ENCODE data around the gene ARSB.

The ARSB gene

DNA sequence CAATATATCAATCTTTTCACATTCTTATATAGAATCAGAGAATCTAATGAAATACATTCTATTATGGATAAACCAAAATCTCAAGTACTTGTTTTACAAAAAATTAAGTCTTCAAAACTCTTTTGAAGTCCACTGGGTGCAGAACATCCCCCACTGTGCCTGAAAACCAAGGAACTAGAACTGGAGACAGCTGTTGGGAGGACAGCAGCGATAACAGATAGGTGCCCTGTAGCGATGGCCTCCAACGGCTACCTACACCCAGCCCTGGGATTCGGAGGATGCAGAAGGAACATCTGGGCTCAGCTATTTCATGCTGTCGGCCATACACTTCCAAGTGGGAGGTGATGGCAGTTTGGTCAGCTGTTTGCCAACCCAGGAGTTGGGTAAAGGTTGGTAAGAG lies 207.2 kb downstream of the ARSB start:
- TF ChIP-seq, protein P1, sequence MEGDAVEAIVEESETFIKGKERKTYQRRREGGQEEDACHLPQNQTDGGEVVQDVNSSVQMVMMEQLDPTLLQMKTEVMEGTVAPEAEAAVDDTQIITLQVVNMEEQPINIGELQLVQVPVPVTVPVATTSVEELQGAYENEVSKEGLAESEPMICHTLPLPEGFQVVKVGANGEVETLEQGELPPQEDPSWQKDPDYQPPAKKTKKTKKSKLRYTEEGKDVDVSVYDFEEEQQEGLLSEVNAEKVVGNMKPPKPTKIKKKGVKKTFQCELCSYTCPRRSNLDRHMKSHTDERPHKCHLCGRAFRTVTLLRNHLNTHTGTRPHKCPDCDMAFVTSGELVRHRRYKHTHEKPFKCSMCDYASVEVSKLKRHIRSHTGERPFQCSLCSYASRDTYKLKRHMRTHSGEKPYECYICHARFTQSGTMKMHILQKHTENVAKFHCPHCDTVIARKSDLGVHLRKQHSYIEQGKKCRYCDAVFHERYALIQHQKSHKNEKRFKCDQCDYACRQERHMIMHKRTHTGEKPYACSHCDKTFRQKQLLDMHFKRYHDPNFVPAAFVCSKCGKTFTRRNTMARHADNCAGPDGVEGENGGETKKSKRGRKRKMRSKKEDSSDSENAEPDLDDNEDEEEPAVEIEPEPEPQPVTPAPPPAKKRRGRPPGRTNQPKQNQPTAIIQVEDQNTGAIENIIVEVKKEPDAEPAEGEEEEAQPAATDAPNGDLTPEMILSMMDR (IDR thresholded peaks at IDR 0.05): no peak
- Histone ChIP-seq H3K4me3 (no peak overlapping the region), H3K27ac (no peak overlapping the region)
- DNase-seq (ENCODE audit: low spot score): no peak

DNA sequence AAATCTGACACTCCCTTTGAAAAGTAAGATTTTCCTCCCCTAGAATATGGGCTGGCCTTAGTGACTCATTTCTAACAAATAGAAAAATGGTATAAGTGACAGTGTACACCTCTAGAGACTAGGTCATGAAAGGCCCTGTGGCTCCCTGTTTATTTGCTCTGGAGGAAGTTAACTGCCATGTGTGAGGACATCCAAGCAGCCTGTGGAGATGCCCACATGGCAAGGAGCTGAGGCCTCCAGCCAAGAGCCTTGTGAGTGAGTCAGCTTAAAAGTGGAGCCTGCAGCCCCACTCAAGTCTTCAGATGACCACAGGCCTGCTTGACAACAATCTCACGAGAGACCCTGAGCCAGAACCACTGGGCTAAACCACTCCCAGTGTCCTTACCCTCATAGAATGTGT lies 208.5 kb downstream of the ARSB start:
- TF ChIP-seq, protein P1 (IDR thresholded peaks at IDR 0.05): no peak
- Histone ChIP-seq H3K4me3 (no peak overlapping the region), H3K27ac (no peak overlapping the region)
- DNase-seq (ENCODE audit: low spot score): no peak

DNA sequence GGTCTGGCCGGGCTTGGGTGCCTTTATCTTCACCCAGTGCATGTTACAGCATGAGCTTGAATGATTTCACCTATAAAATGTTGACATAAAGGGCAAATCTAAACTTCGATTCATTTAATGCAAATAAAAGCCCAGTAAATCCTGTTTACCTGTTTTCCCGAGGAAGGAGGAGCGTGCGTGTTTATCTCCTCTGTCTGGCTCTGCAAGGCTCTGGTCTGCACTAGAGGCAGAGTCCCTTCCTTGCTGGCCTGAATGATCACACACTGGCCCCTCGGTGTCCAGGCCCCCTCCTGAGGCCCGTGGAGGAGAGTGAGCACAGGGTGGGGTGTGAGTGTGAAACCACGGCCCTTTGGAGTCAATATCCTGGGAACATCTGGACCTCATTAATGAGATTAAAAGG lies 211.5 kb downstream of the ARSB start:
- TF ChIP-seq, protein P1 (IDR thresholded peaks at IDR 0.05): no peak
- DNase-seq (ENCODE audit: low spot score): no peak
- Histone ChIP-seq H3K27ac (no peak overlapping the region), H3K4me3 (no peak overlapping the region)

DNA sequence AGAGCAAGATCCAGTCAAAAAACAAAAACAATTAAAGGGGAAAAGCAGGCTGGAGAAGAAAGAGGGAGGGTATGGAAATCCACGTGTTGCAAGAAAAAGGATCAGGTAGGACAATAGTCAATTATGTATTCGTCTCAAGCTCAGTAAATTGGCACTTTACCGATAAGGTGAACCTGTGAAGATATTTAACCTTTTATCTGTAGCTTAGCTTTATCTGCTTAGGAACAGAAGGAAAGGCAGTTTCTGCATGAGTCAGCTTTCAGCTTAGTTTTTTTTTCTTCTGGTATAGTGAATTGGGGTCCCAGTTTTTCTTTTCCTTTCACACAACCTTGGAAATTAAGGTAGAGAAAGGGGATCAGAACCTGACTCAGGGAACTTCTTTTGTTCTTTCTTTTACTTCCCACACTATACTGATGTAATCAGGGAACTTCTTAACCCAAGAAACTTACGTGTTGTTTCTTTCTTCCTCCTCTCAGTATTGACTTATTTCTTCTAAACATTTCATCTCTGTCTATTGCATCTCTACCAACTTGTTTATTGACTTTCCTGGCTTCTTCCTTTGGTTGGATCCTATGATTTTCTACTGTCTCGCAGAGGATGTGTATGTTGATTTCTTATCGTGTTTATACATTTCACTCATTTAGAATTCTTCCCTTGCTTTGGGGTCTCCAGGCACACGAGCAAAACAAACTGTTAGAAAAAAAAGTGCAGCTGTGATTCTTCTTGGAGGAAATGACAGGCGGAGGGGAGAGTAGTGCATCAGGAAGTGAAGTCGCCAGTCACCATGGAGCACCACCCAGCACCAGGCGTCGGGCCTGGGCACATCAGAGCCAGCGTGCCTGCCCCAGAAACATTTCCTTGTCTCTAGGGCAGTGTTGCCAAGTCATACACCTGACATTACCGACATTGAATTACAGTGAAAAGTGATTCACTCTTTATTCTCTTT lies 213.6 kb downstream of the ARSB start:
- TF ChIP-seq, protein P1 (IDR thresholded peaks at IDR 0.05): no peak
- no peak for DNase-seq (ENCODE audit: low spot score)

DNA sequence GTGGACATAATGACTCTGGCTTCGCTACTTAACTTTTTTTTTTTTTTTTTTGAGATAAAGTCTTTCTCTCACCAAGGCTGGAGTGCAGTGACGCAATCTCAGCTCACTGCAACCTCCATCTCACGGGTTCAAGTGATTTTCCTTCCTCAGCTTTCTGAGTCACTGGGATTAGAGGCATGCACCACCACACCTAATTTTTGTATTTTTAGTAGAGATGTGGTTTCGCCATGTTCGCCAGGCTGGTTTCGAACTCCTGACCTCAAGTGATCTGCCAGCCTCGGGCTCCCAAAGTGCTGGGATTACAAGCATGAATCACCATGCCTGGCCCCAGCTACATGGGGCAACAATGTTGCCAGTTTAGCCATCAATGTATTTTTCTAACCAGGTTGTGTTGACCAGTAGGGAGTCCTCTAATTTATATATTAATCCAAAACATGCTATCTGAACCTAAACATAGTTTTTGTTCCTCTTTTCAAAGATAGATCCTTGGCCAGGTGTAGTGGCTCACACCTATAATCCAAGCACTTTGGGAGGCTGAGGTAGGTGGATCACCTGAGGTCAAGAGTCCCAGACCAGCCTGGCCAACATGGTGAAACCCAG lies 216.2 kb downstream of the ARSB start:
- no peak for DNase-seq (ENCODE audit: low spot score)
- H3K4me3 ChIP-seq: no peak overlapping the region
- H3K27ac ChIP-seq: no peak overlapping the region
- TF ChIP-seq, protein P1 (IDR thresholded peaks at IDR 0.05): no peak

More for the DNA sequence above, 213.6 kb downstream of the ARSB start:
- peak overlapping the region in 1 of 2 donors; percentile 3 for H3K27ac ChIP-seq
- no peak overlapping the region for H3K4me3 ChIP-seq

DNA sequence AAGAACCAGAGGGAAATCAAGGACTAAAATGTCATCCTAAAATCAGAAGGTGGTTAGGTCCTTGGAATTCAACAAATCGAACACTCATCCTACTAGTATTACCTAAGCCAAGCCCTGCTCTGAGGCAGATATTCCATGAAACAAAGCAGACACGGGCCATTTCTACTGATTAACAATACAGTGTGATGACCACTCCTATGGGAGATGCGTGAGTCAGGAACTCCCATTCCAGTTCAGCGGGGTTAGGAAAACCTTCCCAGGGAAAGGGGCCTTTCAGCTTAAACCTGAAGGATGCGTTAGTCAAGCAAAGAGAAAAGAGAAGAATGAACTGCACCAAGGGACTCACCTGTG lies 218.7 kb downstream of the ARSB start:
- DNase-seq (ENCODE audit: low spot score): no peak
- TF ChIP-seq, protein P1 (IDR thresholded peaks at IDR 0.05): no peak
- Histone ChIP-seq H3K27ac (no peak overlapping the region), H3K4me3 (no peak overlapping the region)
